Endothelial cell of umbilical vein (primary cell): Measurements from ENCODE around the gene SULT1C2. TPM values are rescaled to one million over a fixed set of nuclear protein-coding genes. Genes with fewer than 3 reads are reported as not detected.

Source experiments
- BruUV-seq: library from RNA; stranded (reverse); fragments of 400-500 nt; replicated peaks from 2 replicates; lab custom pipeline; 2021; lab: Mats Ljungman, UMichigan
- CTCF ChIA-PET: fragments of 300-600, 350-600 bp; sonication (Branson Sonifier 250); formaldehyde crosslinking; loops from one replicate; lab custom pipeline; 2021; ENCODE audit warnings: antibody characterized with exemption, inconsistent platforms; lab: Charles Lee
- POLR2A ChIA-PET: fragments of 300-600, 350-600 bp; sonication (Branson Sonifier 250); formaldehyde crosslinking; loops from one replicate; lab custom pipeline; 2021; ENCODE audit warnings: antibody characterized with exemption, inconsistent platforms; lab: Charles Lee
- DNase-seq: peaks from one replicate; pipeline ENCODE4 v3.0.0-alpha.2; 2011; ENCODE audit warnings: low read depth, low spot score
- FAIRE-seq: peaks from 2 replicates; lab custom pipeline; 2011; peaks lifted over from hg19 to GRCh38; lab: Jason Lieb, UNC
- H2AFZ ChIP-seq: 2 replicates; pipeline ENCODE4 v1.6.0; 2012; ENCODE audit warnings: low read depth, low read length, control low read depth, inconsistent platforms
- H3K27ac ChIP-seq: 2 replicates; pipeline ENCODE4 v1.5.1; 2011; ENCODE audit warnings: low read depth, mild to moderate bottlenecking, control low read depth, low read length, moderate library complexity; ENCODE audit not compliant: insufficient read depth
- H3K27me3 ChIP-seq, 2 experiments: 2 replicates each; pipeline versions ENCODE4 v1.6.0 to v1.6.1; 2011; ENCODE audit warnings: low read length in 2 of 2, mixed read lengths in 1 of 2; ENCODE audit not compliant: control insufficient read depth in 2 of 2, insufficient read depth in 2 of 2
- H3K36me3 ChIP-seq, 2 experiments: 2 replicates in 1 of 2; 3 replicates in 1 of 2; pipeline ENCODE4 v1.5.1; 2011; ENCODE audit warnings: low read length in 2 of 2, mild to moderate bottlenecking in 1 of 2, moderate library complexity in 1 of 2; ENCODE audit not compliant: control insufficient read depth in 2 of 2, insufficient read depth in 2 of 2; ENCODE audit errors: extremely low read depth in 1 of 2
- H3K4me1 ChIP-seq: 3 replicates; pipeline ENCODE4 v1.5.1; 2011; ENCODE audit warnings: mild to moderate bottlenecking, low read length; ENCODE audit not compliant: control insufficient read depth, insufficient read depth; ENCODE audit errors: extremely low read depth
- H3K4me2 ChIP-seq: 2 replicates; pipeline ENCODE4 v1.6.1; 2011; ENCODE audit warnings: low read length, control low read depth, mixed read lengths; ENCODE audit not compliant: insufficient read depth
- H3K4me3 ChIP-seq, 3 experiments: fragments of 200-600 bp in 1 of 3; sonication (generic), shearing (Covaris generic) in 1 of 3; replicated peaks in 1 of 3; 2 replicates each; pipeline ENCODE4 v1.5.1; 2011 to 2016; ENCODE audit warnings: control low read depth in 3 of 3, low read length in 3 of 3, mild to moderate bottlenecking in 2 of 3, inconsistent platforms in 1 of 3, low read depth in 1 of 3, moderate library complexity in 1 of 3; ENCODE audit not compliant: insufficient read depth in 1 of 3
- H3K79me2 ChIP-seq: 2 replicates; pipeline ENCODE4 v1.6.0; 2012; ENCODE audit warnings: low read length, inconsistent platforms; ENCODE audit not compliant: control insufficient read depth, insufficient read depth
- H3K9ac ChIP-seq: replicated peaks from 2 replicates; pipeline ENCODE3; 2011; ENCODE audit warnings: low read length, control low read depth; ENCODE audit not compliant: insufficient read depth; ENCODE audit errors: extremely low read depth
- H3K9me1 ChIP-seq: replicated peaks from 3 replicates; pipeline ENCODE4 v1.6.0; 2011; ENCODE audit warnings: mild to moderate bottlenecking, low read length; ENCODE audit not compliant: control insufficient read depth, insufficient read depth; ENCODE audit errors: extremely low read depth
- H3K9me3 ChIP-seq: replicated peaks from 2 replicates; pipeline ENCODE4 v1.5.1; 2012; ENCODE audit warnings: low read length, inconsistent platforms; ENCODE audit not compliant: control insufficient read depth, insufficient read depth
- H4K20me1 ChIP-seq: replicated peaks from 2 replicates; pipeline ENCODE3; 2011; ENCODE audit warnings: mild to moderate bottlenecking, low read length; ENCODE audit not compliant: control insufficient read depth, insufficient read depth; ENCODE audit errors: extremely low read depth
- EZH2 ChIP-seq: IDR thresholded peaks from 2 replicates; pipeline ENCODE4 v1.6.1; 2012; ENCODE audit warnings: borderline replicate concordance, low read depth, mild to moderate bottlenecking, moderate library complexity, low read length, inconsistent platforms; ENCODE audit not compliant: severe bottlenecking
- FOS ChIP-seq: IDR thresholded peaks from 2 replicates; pipeline ENCODE4 v1.6.1; 2011; ENCODE audit warnings: mild to moderate bottlenecking, low read length, moderate library complexity, borderline replicate concordance; ENCODE audit not compliant: insufficient read depth
- GATA2 ChIP-seq: IDR thresholded peaks from 2 replicates; pipeline ENCODE4 v1.7.0; 2011; ENCODE audit warnings: low read depth, mild to moderate bottlenecking, moderate library complexity, mixed read lengths, low read length; ENCODE audit not compliant: insufficient read length, insufficient read depth
- JUN ChIP-seq: IDR thresholded peaks from 2 replicates; pipeline ENCODE4 v1.6.1; 2011; ENCODE audit warnings: borderline replicate concordance, low read depth; ENCODE audit not compliant: insufficient read length, insufficient read depth
- MAX ChIP-seq: IDR thresholded peaks from 2 replicates; pipeline ENCODE4 v1.6.1; 2011; ENCODE audit not compliant: insufficient read depth, insufficient read length
- MYC ChIP-seq: IDR thresholded peaks from one replicate; pipeline ENCODE4 v1.6.1; 2011; ENCODE audit warnings: mild to moderate bottlenecking, low read depth, low read length
- POLR2A ChIP-seq: IDR thresholded peaks from 2 replicates; pipeline ENCODE4 v1.6.1; 2012; ENCODE audit warnings: low read depth, mild to moderate bottlenecking, control low read depth, low read length
- POLR2AphosphoS5 ChIP-seq: IDR thresholded peaks from 2 replicates; pipeline ENCODE4 v1.6.1; 2012; ENCODE audit warnings: low read depth, mild to moderate bottlenecking, control low read depth, low read length, moderate library complexity; ENCODE audit not compliant: insufficient read depth
- dilution Hi-C: fragments of 300-500 bp; cut with MboI; formaldehyde crosslinking; loops from one replicate; pipeline ENCODE4 v1.15.0; 2019; ENCODE audit warnings: low sequenced_read_pairs; ENCODE audit not compliant: extremely low pct_ligation_motif_present
- intact Hi-C: fragments of 100-400 bp; cut with micrococcal nuclease; formaldehyde crosslinking; loops from one replicate; pipeline ENCODE4 v1.10.0; 2022
- polyA plus RNA-seq, 4 experiments: library from polyadenylated mRNA; depleted of rRNA in 3 of 4; stranded (reverse) in 3 of 4; unstranded in 1 of 4; fragments of >200 nt; gene quantifications; 2 replicates each; pipeline versions ENCODE4 v1.2.1 to v1.2.3, GENCODE V29; 2011 to 2012; ENCODE audit warnings: missing spikeins in 1 of 4
- total RNA-seq: library from RNA; stranded (reverse); gene quantifications from 2 replicates; pipeline ENCODE4 v1.2.3, GENCODE V29; 2021
- TF ChIP-seq, protein P1 (sequence below), 2 donors: IDR thresholded peaks; 1 replicate in 1 of 2; 2 replicates in 1 of 2; pipeline ENCODE4 v1.5.1; 2011; ENCODE audit warnings: low read length in 2 of 2, mild to moderate bottlenecking in 2 of 2, moderate library complexity in 2 of 2, control low read depth in 1 of 2, inconsistent platforms in 1 of 2, low read depth in 1 of 2; ENCODE audit not compliant: insufficient read depth in 1 of 2; ENCODE audit errors: extremely low read depth in 1 of 2

The SULT1C2 gene
- total and polyA plus RNA-seq, 2 donors (not counting 3 experiments of a cell fraction or from before 2014, with no cell fraction given) = not detected

DNA sequence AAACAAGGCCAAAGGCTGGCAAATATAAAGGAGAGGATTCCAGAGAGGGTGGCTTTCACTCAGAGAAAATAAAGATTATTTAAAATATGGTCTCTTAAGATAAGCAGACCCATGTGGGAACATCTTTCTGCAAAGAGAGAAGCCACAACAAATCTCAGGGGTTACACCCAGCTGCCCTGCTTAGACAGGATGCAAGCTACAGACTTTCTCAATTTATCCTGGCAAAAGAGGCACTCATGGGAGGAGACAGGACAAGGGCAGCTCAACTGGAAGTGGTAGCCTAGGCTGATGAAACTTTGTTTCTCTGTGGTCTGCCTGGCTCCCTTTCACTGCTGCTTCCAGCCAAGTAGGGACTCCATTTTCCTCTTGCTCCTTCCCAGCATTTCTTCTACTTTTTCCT lies 63.2 kb downstream of the SULT1C2 start:
- no peak overlapping the region for H3K9ac ChIP-seq
- peaks cover 15 to 23% of the 10 kb centered on the region in 2 experiments for H3K27me3 ChIP-seq
- intact Hi-C loops (loop anchor here (2.0 kb wide), 1 partner anchor 97 kb away; the partner anchor contains the start of gene GCC2), dilution Hi-C loops (no loop called here)
- no peak overlapping the region for H3K4me2 ChIP-seq
- H3K27ac ChIP-seq = no peak overlapping the region
- no peak overlapping the region for H2AFZ ChIP-seq
- POLR2A ChIA-PET = no interaction called here
- no peaks in the 10 kb centered on the region for H3K9me3 ChIP-seq
- no peak for TF ChIP-seq GATA2
- TF ChIP-seq, protein P1, sequence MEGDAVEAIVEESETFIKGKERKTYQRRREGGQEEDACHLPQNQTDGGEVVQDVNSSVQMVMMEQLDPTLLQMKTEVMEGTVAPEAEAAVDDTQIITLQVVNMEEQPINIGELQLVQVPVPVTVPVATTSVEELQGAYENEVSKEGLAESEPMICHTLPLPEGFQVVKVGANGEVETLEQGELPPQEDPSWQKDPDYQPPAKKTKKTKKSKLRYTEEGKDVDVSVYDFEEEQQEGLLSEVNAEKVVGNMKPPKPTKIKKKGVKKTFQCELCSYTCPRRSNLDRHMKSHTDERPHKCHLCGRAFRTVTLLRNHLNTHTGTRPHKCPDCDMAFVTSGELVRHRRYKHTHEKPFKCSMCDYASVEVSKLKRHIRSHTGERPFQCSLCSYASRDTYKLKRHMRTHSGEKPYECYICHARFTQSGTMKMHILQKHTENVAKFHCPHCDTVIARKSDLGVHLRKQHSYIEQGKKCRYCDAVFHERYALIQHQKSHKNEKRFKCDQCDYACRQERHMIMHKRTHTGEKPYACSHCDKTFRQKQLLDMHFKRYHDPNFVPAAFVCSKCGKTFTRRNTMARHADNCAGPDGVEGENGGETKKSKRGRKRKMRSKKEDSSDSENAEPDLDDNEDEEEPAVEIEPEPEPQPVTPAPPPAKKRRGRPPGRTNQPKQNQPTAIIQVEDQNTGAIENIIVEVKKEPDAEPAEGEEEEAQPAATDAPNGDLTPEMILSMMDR (IDR thresholded peaks at IDR 0.05; ENCODE audit: extremely low read depth in 1 of 2, insufficient read depth in 1 of 2, low read depth in 1 of 2, low read length in 2 of 2) = no peak
- TF ChIP-seq POLR2AphosphoS5 = no peak
- no peak for TF ChIP-seq MAX
- TF ChIP-seq JUN = no peak
- no peak for TF ChIP-seq FOS
- TF ChIP-seq EZH2 = no peak
- TF ChIP-seq MYC = no peak
- TF ChIP-seq POLR2A = no peak
- no peaks in the 10 kb centered on the region for H3K9me1 ChIP-seq
- no peaks in the 10 kb centered on the region for H3K4me1 ChIP-seq
- DNase-seq = no peak
- BruUV-seq = no TSS peak
- no peaks in the 10 kb centered on the region for H4K20me1 ChIP-seq
- CTCF ChIA-PET = interaction anchor here (1.5 kb wide), 1 partner anchor 285 kb away, joined by 5 read pairs; no protein-coding TSS in a partner anchor
- no peak overlapping the region for H3K4me3 ChIP-seq
- FAIRE-seq = no peak
- no peaks in the 10 kb centered on the region for H3K79me2 ChIP-seq
- no peaks in the 10 kb centered on the region for H3K36me3 ChIP-seq
